H9 (cell line): ENCODE data around the gene GRAMD1B. TPM values are rescaled to one million over a fixed set of nuclear protein-coding genes. Genes with fewer than 3 reads are reported as not detected.

Experiments used
- DNase-seq: peaks from one replicate; pipeline ENCODE4 v3.0.0-alpha.2; 2017
- H2AFZ ChIP-seq: one replicate; pipeline ENCODE4 v1.6.1; 2013; ENCODE audit warnings: mild to moderate bottlenecking, low read length, control low read depth, moderate library complexity
- H2AK5ac ChIP-seq: 2 replicates; pipeline ENCODE4 v1.6.1; 2013; ENCODE audit warnings: low read length, control low read depth, mixed read lengths; ENCODE audit not compliant: insufficient read length
- H2BK120ac ChIP-seq: one replicate; pipeline ENCODE4 v1.6.1; 2013; ENCODE audit warnings: low read depth, mild to moderate bottlenecking, low read length, control low read depth, inconsistent platforms; ENCODE audit not compliant: poor library complexity, severe bottlenecking
- H2BK12ac ChIP-seq: 2 replicates; pipeline ENCODE4 v1.6.1; 2013; ENCODE audit warnings: low read length, control low read depth, mixed read lengths, low read depth; ENCODE audit not compliant: insufficient read length
- H2BK15ac ChIP-seq: 2 replicates; pipeline ENCODE4 v1.6.1; 2013; ENCODE audit warnings: low read depth, low read length, control low read depth
- H2BK20ac ChIP-seq: one replicate; pipeline ENCODE4 v1.6.1; 2013; ENCODE audit warnings: low read depth, mild to moderate bottlenecking, low read length, control low read depth, inconsistent platforms; ENCODE audit not compliant: poor library complexity, severe bottlenecking
- H2BK5ac ChIP-seq: 2 replicates; pipeline ENCODE4 v1.6.1; 2013; ENCODE audit warnings: low read length, control low read depth, mixed read lengths; ENCODE audit not compliant: insufficient read length
- H3K14ac ChIP-seq: 2 replicates; pipeline ENCODE4 v1.6.1; 2013; ENCODE audit warnings: low read length, control low read depth; ENCODE audit not compliant: insufficient read depth
- H3K18ac ChIP-seq: 2 replicates; pipeline ENCODE4 v1.6.1; 2013; ENCODE audit warnings: low read depth, mild to moderate bottlenecking, mixed read lengths, low read length, control low read depth; ENCODE audit not compliant: insufficient read length
- H3K23ac ChIP-seq: 2 replicates; pipeline ENCODE4 v1.6.1; 2013; ENCODE audit warnings: low read length, control low read depth, mixed read lengths, low read depth; ENCODE audit not compliant: insufficient read length
- H3K23me2 ChIP-seq: 2 replicates; pipeline ENCODE4 v1.6.1; 2013; ENCODE audit warnings: low read depth, mild to moderate bottlenecking, mixed read lengths, low read length, control low read depth; ENCODE audit not compliant: insufficient read length, poor library complexity, severe bottlenecking
- H3K27ac ChIP-seq: 2 replicates; pipeline ENCODE4 v1.5.1; 2013; ENCODE audit warnings: low read length, control low read depth, mixed read lengths, low read depth; ENCODE audit not compliant: insufficient read length
- H3K27me3 ChIP-seq: 2 replicates; pipeline ENCODE4 v1.6.1; 2013; ENCODE audit warnings: low read length, control low read depth, inconsistent platforms; ENCODE audit not compliant: insufficient read depth
- H3K4ac ChIP-seq: 2 replicates; pipeline ENCODE4 v1.6.1; 2013; ENCODE audit warnings: low read depth, mild to moderate bottlenecking, control low read depth, inconsistent platforms, low read length, moderate library complexity
- H3K4me1 ChIP-seq: 2 replicates; pipeline ENCODE4 v1.6.1; 2013; ENCODE audit warnings: low read length, control low read depth, inconsistent platforms; ENCODE audit not compliant: insufficient read depth
- H3K4me2 ChIP-seq: 2 replicates; pipeline ENCODE4 v1.6.1; 2013; ENCODE audit warnings: low read length, control low read depth, mixed read lengths; ENCODE audit not compliant: insufficient read length, insufficient read depth
- H3K56ac ChIP-seq: 2 replicates; pipeline ENCODE4 v1.6.1; 2013; ENCODE audit warnings: low read depth, mild to moderate bottlenecking, mixed read lengths, low read length, control low read depth; ENCODE audit not compliant: insufficient read length
- H3K79me1 ChIP-seq: 2 replicates; pipeline ENCODE4 v1.6.1; 2013; ENCODE audit warnings: low read depth, mild to moderate bottlenecking, moderate library complexity, low read length, control low read depth, inconsistent platforms; ENCODE audit not compliant: insufficient read depth, poor library complexity, severe bottlenecking
- H3K79me2 ChIP-seq: 2 replicates; pipeline ENCODE4 v1.6.1; 2013; ENCODE audit warnings: low read length, control low read depth, inconsistent platforms; ENCODE audit not compliant: insufficient read depth
- H3K9ac ChIP-seq: 2 replicates; pipeline ENCODE4 v1.6.1; 2013; ENCODE audit warnings: low read length, control low read depth, mixed read lengths; ENCODE audit not compliant: insufficient read length; ENCODE audit errors: extremely low read depth
- H3K9me3 ChIP-seq: one replicate; pipeline ENCODE4 v1.6.1; 2013; ENCODE audit warnings: low read depth, low read length, inconsistent platforms; ENCODE audit not compliant: control insufficient read depth
- H3T11ph ChIP-seq: one replicate; pipeline ENCODE4 v1.6.1; 2013; ENCODE audit warnings: mild to moderate bottlenecking, low read length, control low read depth, inconsistent platforms
- H4K20me1 ChIP-seq: one replicate; pipeline ENCODE4 v1.6.1; 2013; ENCODE audit not compliant: control insufficient read depth, insufficient read length, insufficient read depth
- H4K5ac ChIP-seq: 2 replicates; pipeline ENCODE4 v1.6.1; 2013; ENCODE audit warnings: low read depth, mild to moderate bottlenecking, mixed read lengths, low read length, control low read depth; ENCODE audit not compliant: insufficient read length
- H4K8ac ChIP-seq: replicated peaks from 2 replicates; pipeline ENCODE4 v1.6.1; 2013; ENCODE audit warnings: low read length, control low read depth, mixed read lengths, low read depth; ENCODE audit not compliant: insufficient read length
- H4K91ac ChIP-seq: 2 replicates; pipeline ENCODE4 v1.6.1; 2013; ENCODE audit warnings: low read depth, mild to moderate bottlenecking, moderate library complexity, mixed read lengths, low read length, control low read depth; ENCODE audit not compliant: insufficient read length
- H3K27ac Mint-ChIP-seq, 3 experiments: 2 replicates in 2 of 3; 3 replicates in 1 of 3; pipeline ENCODE4 v1.8.0; 2020 to 2021; ENCODE audit warnings: mixed read lengths in 3 of 3, mild to moderate bottlenecking in 1 of 3, moderate library complexity in 1 of 3
- H3K27me3 Mint-ChIP-seq: 2 replicates; pipeline ENCODE4 v1.8.0; 2021; ENCODE audit warnings: low read depth, mild to moderate bottlenecking, moderate library complexity, mixed read lengths
- H3K36me3 Mint-ChIP-seq, 3 experiments: 2 replicates in 2 of 3; 3 replicates in 1 of 3; pipeline ENCODE4 v1.8.0; 2020 to 2021; ENCODE audit warnings: low read depth in 3 of 3, mixed read lengths in 3 of 3; ENCODE audit not compliant: insufficient read depth in 1 of 3
- H3K4me1 Mint-ChIP-seq, 2 experiments: 2 replicates each; pipeline ENCODE4 v1.8.0; 2020; ENCODE audit warnings: mixed read lengths in 2 of 2
- H3K4me3 Mint-ChIP-seq, 2 experiments: 2 replicates in 1 of 2; 3 replicates in 1 of 2; pipeline ENCODE4 v1.8.0; 2020 to 2021; ENCODE audit warnings: mild to moderate bottlenecking in 2 of 2, mixed read lengths in 2 of 2, moderate library complexity in 1 of 2
- H3K9me3 Mint-ChIP-seq, 2 experiments: 2 replicates in 1 of 2; 3 replicates in 1 of 2; pipeline ENCODE4 v1.8.0; 2020; ENCODE audit warnings: mild to moderate bottlenecking in 2 of 2, mixed read lengths in 2 of 2, moderate library complexity in 1 of 2
- CTCF ChIP-seq: fragments of 200-600 bp; sonication (generic); conservative IDR thresholded peaks from 3 replicates; pipeline ENCODE4 v1.8.0; 2021; ENCODE audit warnings: antibody characterized with exemption, mild to moderate bottlenecking
- WGBS: extraction: QIAGEN DNeasy Blood & Tissue Kit; methylation state at CpG from one replicate; pipeline ENCODE4 v1.1.7; 2013; ENCODE audit warnings: missing lambda C conversion rate, low lambda C conversion rate, mixed read lengths; ENCODE audit not compliant: insufficient read length; ENCODE audit errors: extremely low coverage; 5-methylcytosine and 5-hydroxymethylcytosine counted together
- total RNA-seq: library from RNA; stranded (reverse); gene quantifications from 2 replicates; pipeline ENCODE4 v1.2.1, GENCODE V29; 2021

Gene GRAMD1B
- total RNA-seq, 1 experiment from 2014 or later, result 25.9 TPM

GRCh38 chr11:123527947-123528346 is 97.9 kb downstream of the GRAMD1B start:
- Histone ChIP-seq H4K91ac (no peak overlapping the region), H3K14ac (no peak overlapping the region), H3K27me3 (no peaks in the 10 kb centered on the region), H2BK120ac (no peak overlapping the region), H4K20me1 (no peaks in the 10 kb centered on the region), H3K4me2 (no peak overlapping the region), H2AK5ac (no peak overlapping the region), H4K8ac (no peak overlapping the region), H3K27ac (no peak overlapping the region), H3K23ac (no peak overlapping the region), H3K79me2 (no peaks in the 10 kb centered on the region), H2BK20ac (no peak overlapping the region), H3K9me3 (no peaks in the 10 kb centered on the region), H3K4ac (no peak overlapping the region), H3K4me1 (peaks cover 9% of the 10 kb centered on the region; the same call in 1 of the 2 replicates), H2BK15ac (no peak overlapping the region), H2BK5ac (no peak overlapping the region), H3K23me2 (no peaks in the 10 kb centered on the region), H3T11ph (no peak overlapping the region), H3K79me1 (no peaks in the 10 kb centered on the region), H2BK12ac (no peak overlapping the region), H3K18ac (no peak overlapping the region), H3K56ac (no peak overlapping the region), H2AFZ (no peak overlapping the region), H3K9ac (no peak overlapping the region), H4K5ac (no peak overlapping the region)
- no peak for TF ChIP-seq CTCF
- Mint-ChIP-seq H3K9me3 (no peaks in the 10 kb centered on the region), H3K4me3 (no peak overlapping the region; a peak in 1 of 5 replicates), H3K27ac (no peak overlapping the region), H3K4me1 (peaks cover 56 to 59% of the 10 kb centered on the region in 2 experiments), H3K36me3 (peaks cover 0 to 6% (median 0%) of the 10 kb centered on the region in 3 experiments; a peak in 4 of 7 replicates), H3K27me3 (no peaks in the 10 kb centered on the region; the same call in 1 of the 2 replicates)
- no CpG with 5 or more reads among the region's 1 CpG for WGBS
- no peak for DNase-seq
